Sigmoid colon (tissue), 7 donors: ENCODE results near the gene FTO. TPM values are rescaled to one million over a fixed set of nuclear protein-coding genes. Genes with fewer than 3 reads are reported as not detected.

Experiments used
- DNase-seq: peaks from one replicate; pipeline ENCODE4 v3.0.0-alpha.2; 2019
- H3K27ac ChIP-seq, 4 donors: fragments of 200-600 bp; sonication (generic); one replicate each; pipeline ENCODE4 v1.5.1; 2016 to 2019; ENCODE audit warnings: mild to moderate bottlenecking in 1 of 4
- H3K27me3 ChIP-seq, 3 donors: fragments of 200-600 bp; sonication (generic); one replicate each; pipeline ENCODE4 v1.5.1; 2019; ENCODE audit warnings: mild to moderate bottlenecking in 1 of 3
- H3K36me3 ChIP-seq, 4 donors: fragments of 200-600 bp; sonication (generic); one replicate each; pipeline ENCODE4 v1.5.1; 2016 to 2019
- H3K4me1 ChIP-seq, 4 donors: fragments of 200-600 bp; sonication (generic); one replicate each; pipeline ENCODE4 v1.5.1; 2017 to 2019
- H3K4me3 ChIP-seq, 4 donors: fragments of 200-600 bp; sonication (generic); one replicate each; pipeline ENCODE4 v1.5.1; 2017 to 2019; ENCODE audit warnings: mild to moderate bottlenecking in 2 of 4, moderate library complexity in 1 of 4
- H3K9me3 ChIP-seq, 4 donors: fragments of 200-600 bp in 3 of 4; sonication (generic) in 3 of 4; one replicate each; pipeline versions ENCODE4 v1.5.1 to v1.6.1; 2013 to 2019
- CTCF ChIP-seq, 4 experiments: fragments of 450-650 bp in 3 of 4; fragments of 200-600 bp in 1 of 4; IDR thresholded peaks; one replicate each; pipeline ENCODE4 v1.5.1; 2016 to 2019; ENCODE audit warnings: antibody characterized with exemption in 4 of 4, mild to moderate bottlenecking in 3 of 4, moderate library complexity in 2 of 4
- EP300 ChIP-seq, 4 donors: sonication (generic); formaldehyde crosslinking; IDR thresholded peaks; one replicate each; pipeline ENCODE4 v1.6.1; 2017; ENCODE audit warnings: antibody characterized with exemption in 4 of 4
- POLR2A ChIP-seq, 2 donors: fragments of 450-650 bp; IDR thresholded peaks; one replicate each; pipeline ENCODE4 v1.6.1; 2016; ENCODE audit warnings: antibody characterized with exemption in 2 of 2, mild to moderate bottlenecking in 2 of 2, moderate library complexity in 2 of 2
- POLR2AphosphoS5 ChIP-seq, 4 donors: sonication (generic); formaldehyde crosslinking; IDR thresholded peaks; one replicate each; pipeline ENCODE4 v1.6.1; 2017; ENCODE audit warnings: antibody characterized with exemption in 4 of 4
- WGBS, 2 donors: extraction: QIAGEN DNeasy Blood & Tissue Kit; methylation state at CpG; one replicate each; pipeline ENCODE4 v1.1.7; 2013; 5-methylcytosine and 5-hydroxymethylcytosine counted together
- intact Hi-C: fragments of 100-400 bp; cut with DNase I; formaldehyde crosslinking; loops from one replicate; pipeline ENCODE4 v1.15.1; 2023
- polyA plus RNA-seq, 3 donors: library from polyadenylated mRNA; stranded (reverse); fragments of 200-250 nt; gene quantifications; one replicate each; pipeline ENCODE4 v1.2.3, GENCODE V29; 2013
- total RNA-seq, 4 donors: library from RNA; depleted of rRNA; stranded (reverse); fragments of >200 nt; gene quantifications; one replicate each; pipeline ENCODE4 v1.1.0, GENCODE V29; 2016
- donor health status: healthy with polysubstance abuse.
- donor health status: Bipolar disorder and iron deficiency.
- donor health status: healthy.

FTO gene
- total and polyA plus RNA-seq, 7 donors = 9.9 to 97.2 (median 77.8) TPM

- Histone ChIP-seq H3K4me1 (no peaks in the 10 kb centered on the region), H3K9me3 (no peaks in the 10 kb centered on the region), H3K4me3 (no peak overlapping the region), H3K27ac (no peak overlapping the region), H3K27me3 (no peaks in the 10 kb centered on the region), H3K36me3 (no peaks in the 10 kb centered on the region)
- WGBS, 2 donors = 94 to 96% methylated on average over 4 of the region's 4 CpGs
- intact Hi-C loops = no loop called here
- DNase-seq = no peak
- no peak for TF ChIP-seq POLR2AphosphoS5 (IDR thresholded peaks at IDR 0.05)
- TF ChIP-seq CTCF (IDR thresholded peaks at IDR 0.05) = no peak
Measured at GRCh38 chr16:54148974-54149373, 445.0 kb downstream of the FTO start.

GRCh38 chr16:54150861-54151260 lies 446.9 kb downstream of the FTO start:
- H3K36me3 ChIP-seq = no peaks in the 10 kb centered on the region
- intact Hi-C loops = no loop called here
- H3K4me1 ChIP-seq = no peaks in the 10 kb centered on the region
- no peaks in the 10 kb centered on the region for H3K27me3 ChIP-seq
- 90 to 92% methylated on average over 12 of the region's 12 CpGs for WGBS, 2 donors
- H3K27ac ChIP-seq = no peak overlapping the region
- no peak for DNase-seq
- H3K9me3 ChIP-seq = no peaks in the 10 kb centered on the region
- TF ChIP-seq POLR2AphosphoS5 (IDR thresholded peaks at IDR 0.05) (no peak), POLR2A (IDR thresholded peaks at IDR 0.05) (no peak), EP300 (IDR thresholded peaks at IDR 0.05) (no peak), CTCF (IDR thresholded peaks at IDR 0.05) (no peak)
- H3K4me3 ChIP-seq = no peak overlapping the region

GRCh38 chr16:54152362-54153239 lies 448.6 kb downstream of the FTO start:
- TF ChIP-seq POLR2A (IDR thresholded peaks at IDR 0.05) = no peak
- no peak for TF ChIP-seq POLR2AphosphoS5 (IDR thresholded peaks at IDR 0.05)
- no peak for TF ChIP-seq CTCF (IDR thresholded peaks at IDR 0.05)
- no peak for TF ChIP-seq EP300 (IDR thresholded peaks at IDR 0.05)
- Histone ChIP-seq H3K27me3 (no peaks in the 10 kb centered on the region), H3K36me3 (no peaks in the 10 kb centered on the region), H3K4me1 (no peaks in the 10 kb centered on the region), H3K27ac (no peak overlapping the region), H3K9me3 (no peaks in the 10 kb centered on the region), H3K4me3 (no peak overlapping the region)
- WGBS, 2 donors = 87 to 89% methylated on average over 19 of the region's 19 CpGs
- intact Hi-C loops = no loop called here
- DNase-seq = no peak

GRCh38 chr16:54153240-54153934 lies 449.4 kb downstream of the FTO start:
- TF ChIP-seq POLR2A (IDR thresholded peaks at IDR 0.05) = no peak
- no peak for TF ChIP-seq CTCF (IDR thresholded peaks at IDR 0.05)
- TF ChIP-seq POLR2AphosphoS5 (IDR thresholded peaks at IDR 0.05) = no peak
- no peak for TF ChIP-seq EP300 (IDR thresholded peaks at IDR 0.05)
- Histone ChIP-seq H3K4me3 (no peak overlapping the region), H3K9me3 (no peaks in the 10 kb centered on the region), H3K27ac (no peak overlapping the region), H3K36me3 (no peaks in the 10 kb centered on the region), H3K27me3 (no peaks in the 10 kb centered on the region), H3K4me1 (no peaks in the 10 kb centered on the region)
- 89 to 90% methylated on average over 12 of the region's 12 CpGs for WGBS, 2 donors
- intact Hi-C loops = no loop called here
- DNase-seq = no peak
